ENCODE measurements around the gene TMEFF1. TPM values are rescaled to one million over a fixed set of nuclear protein-coding genes. Genes with fewer than 3 reads are reported as not detected.

Gene TMEFF1
- total RNA-seq, 1 donor from 2014 or later = 53.0 TPM

DNA sequence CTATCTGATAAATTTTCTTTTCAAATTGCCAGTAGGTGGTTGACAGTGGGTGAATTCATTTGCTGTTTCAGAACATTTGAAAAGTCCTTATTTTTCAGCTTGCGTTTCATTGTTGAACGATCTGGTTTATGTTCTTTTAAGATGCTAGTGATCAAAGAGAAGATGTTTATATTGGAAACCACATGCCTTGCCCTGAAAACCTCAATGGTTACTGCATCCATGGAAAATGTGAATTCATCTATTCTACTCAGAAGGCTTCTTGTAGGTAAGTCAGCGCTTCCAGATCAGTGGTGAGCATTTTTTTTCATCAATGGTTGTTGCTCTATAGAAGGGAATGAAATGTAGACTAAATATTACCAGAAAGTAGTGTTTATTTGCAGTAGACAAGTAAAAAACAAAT is 88.3 kb downstream of the TMEFF1 start:
- DNase-seq (ENCODE audit: low spot score in 2 of 2) (no peak), FAIRE-seq (no peak)

DNA sequence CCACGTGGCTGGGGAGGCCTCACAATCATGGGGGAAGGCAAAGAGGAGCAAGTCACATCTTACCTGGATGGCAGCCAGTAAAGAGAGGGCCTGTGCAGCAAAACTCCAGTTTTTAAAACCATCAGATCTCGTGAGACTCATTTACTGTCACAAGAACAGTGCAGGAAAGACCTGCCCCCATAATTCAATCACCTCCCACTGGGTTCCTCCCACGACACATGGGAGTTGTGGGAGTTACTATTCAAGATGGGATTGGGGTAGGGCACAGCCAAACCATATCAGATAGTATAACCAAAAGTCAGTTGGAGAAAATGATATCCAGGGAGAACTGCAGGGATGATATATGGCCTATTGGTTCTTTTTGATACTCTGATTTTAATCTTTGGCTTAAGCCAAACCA is 94.9 kb downstream of the TMEFF1 start:
- FAIRE-seq (no peak), DNase-seq (ENCODE audit: low spot score in 2 of 2) (no peak)

DNA sequence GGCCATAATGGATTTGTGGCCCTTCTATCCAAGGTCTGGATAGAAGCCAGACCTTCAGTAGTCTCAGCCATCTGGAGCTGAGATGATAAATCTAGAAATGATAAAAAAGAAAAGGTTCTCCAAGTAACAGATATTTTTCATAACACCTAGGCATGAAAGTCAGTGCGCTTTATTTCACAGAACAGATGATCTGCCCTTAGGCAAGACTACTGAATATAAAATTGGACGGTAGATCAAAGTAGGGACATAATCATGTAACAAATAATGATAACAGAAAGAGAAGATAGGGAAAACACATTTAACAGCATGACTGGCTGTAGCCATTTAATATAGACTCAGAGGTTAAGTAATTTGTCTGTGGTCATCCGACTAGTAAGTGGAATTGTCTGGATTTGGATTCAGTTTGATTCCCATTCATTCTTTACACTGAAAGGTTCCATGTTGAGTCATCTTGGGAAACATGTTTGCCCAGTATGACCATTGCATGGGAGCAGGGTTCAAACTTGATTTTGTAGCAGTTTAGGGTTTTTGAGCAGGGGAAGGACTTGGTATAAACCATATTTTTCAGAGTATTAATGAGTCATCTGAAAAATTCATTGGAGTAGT is 100.8 kb downstream of the TMEFF1 start:
- DNase-seq (ENCODE audit: low spot score in 2 of 2) (no peak), FAIRE-seq (no peak)

DNA sequence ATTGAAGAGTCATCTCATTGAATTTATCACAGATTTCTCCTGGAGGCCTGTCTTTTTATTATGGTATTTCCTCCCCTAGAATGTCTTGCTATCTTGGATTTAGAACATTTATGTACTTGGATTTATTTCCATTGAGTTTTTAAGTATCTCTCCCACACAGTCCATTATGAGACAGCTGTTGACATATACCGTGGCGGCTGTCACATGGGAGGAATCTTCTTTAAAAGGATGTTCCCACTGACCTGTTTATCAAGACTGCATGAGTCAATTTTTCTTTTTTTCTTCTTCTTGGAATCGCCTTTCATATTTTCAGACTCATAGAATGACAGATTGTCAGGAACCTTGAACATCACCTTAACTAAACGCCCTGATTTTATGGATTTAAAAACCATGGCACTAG is 102.1 kb downstream of the TMEFF1 start:
- DNase-seq (ENCODE audit: low spot score in 2 of 2) (no peak), FAIRE-seq (no peak)

DNA sequence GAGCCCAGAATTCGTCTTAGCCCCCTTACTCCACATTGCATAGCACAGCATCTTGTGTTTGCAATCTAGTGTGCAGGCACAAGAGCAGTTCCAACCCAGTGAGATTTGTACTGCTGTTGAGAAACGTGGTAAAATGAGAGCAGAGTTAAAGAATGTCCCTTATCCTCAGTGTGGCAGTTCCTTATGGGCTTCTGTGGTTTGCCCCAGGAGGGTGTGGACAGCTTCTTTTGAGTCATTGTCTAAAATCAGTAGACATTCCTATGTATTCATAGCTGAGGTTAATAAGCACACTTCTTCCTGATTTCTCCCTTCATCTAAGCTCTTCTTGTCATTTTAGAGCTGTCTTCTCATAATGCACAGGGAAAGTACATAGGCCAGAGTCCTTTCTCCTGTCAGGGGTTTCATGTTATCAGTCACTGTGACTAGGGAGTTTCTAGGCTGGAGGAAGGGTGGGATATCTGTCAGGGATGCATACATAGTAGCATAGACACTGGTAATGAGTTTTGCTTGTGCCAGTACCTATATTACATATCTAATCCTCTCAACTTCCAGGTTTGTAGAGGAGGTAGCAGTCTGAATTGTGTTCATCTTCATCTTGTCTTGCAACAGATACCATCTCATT is 102.9 kb downstream of the TMEFF1 start:
- DNase-seq (ENCODE audit: low spot score in 2 of 2) (no peak), FAIRE-seq (no peak)

DNA sequence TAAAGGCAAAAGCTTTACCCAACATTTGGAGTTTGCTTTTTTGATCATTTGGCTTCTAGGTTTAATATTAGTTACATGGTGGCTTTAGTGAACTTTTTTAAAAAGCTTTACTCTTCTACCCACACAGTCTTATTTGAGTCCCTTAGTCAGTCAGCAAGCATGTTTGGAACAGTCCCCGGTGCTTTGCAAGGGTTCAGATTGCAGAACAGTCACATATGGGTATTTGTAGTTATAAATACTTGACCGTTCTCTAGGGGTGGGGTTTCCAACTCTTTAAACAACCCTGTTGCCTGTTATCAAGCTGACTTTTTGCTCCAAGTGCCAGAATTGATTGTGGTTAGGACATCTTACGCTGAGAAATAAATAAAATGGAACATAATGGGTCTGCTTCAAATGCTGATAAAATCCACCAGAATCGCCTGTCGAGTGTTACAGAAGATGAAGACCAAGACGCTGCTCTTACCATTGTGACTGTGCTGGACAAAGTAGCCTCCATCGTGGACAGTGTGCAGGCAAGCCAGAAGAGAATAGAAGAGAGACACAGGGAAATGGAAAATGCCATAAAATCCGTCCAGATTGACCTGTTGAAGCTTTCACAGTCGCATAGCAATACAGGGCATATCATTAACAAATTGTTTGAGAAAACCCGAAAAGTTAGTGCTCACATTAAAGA is 105.0 kb downstream of the TMEFF1 start, which contains the start of gene CAVIN4:
TSS of gene CAVIN4 (plus strand) at position 304 of the 673 bp plus-strand sequence. CDS start at position 369, 65 bp downstream.
- FAIRE-seq = no peak
- DNase-seq (ENCODE audit: low spot score in 2 of 2) = no peak

DNA sequence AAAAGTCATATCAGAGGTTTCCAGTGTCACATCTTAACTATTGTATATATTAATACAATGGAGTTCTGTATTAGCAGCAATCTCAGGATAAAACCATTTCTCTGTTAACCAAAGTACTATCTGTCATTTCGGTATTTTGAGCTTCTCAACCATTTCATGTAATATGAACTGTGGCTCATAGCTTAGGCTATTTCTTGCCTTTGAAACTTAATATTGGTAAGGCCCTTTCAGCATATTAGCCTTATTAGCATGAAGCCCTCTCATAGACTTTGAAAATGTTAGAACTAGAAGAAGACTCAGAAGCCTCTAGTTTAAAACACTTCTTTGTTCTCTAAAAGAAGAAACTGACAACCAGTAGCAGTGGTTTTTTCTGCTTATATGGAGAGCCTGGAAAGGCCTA is 105.7 kb downstream of the TMEFF1 start:
- FAIRE-seq (no peak), DNase-seq (ENCODE audit: low spot score in 2 of 2) (no peak)

DNA sequence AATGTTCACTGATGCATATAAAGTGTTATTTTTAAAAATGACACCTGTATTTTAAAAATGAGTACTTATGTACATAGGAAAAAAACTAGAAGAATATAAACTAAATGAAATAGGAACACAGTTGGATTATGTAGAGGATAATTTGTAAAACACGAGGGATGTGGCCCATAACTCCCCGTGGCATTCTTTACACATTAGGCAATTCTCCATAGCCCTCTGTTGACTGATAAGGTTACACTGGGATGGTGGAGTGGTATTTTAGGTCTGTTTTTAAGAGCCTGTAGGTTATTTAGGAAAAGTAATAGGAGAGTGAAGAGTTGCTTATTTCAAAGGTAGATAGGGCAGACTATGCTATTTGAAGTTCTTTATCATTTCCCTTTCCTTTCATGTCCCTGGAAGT is 106.7 kb downstream of the TMEFF1 start:
- DNase-seq (ENCODE audit: low spot score in 2 of 2) = no peak

DNA sequence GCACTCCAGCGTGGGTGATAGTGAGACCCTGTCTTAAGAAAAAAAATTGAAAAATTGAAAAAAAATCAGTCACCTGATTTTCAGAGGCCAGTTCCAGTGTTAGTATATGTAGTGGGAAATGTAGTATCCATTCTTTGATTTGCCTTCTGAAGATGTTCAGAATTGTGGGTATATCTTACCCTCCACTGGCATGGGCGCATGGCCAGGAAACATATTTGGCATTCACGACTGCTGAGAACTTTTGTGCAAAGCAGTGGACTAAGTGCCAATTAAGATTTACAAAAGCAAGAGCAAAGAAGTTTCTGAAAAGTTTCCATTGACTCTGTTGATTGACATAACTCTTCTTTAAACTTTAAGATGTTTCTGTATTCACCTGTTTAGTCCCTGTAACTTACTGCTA is 107.3 kb downstream of the TMEFF1 start:
- no peak for FAIRE-seq
- no peak for DNase-seq (ENCODE audit: low spot score in 2 of 2)

More for the DNA sequence above, 106.7 kb downstream of the TMEFF1 start:
- FAIRE-seq = no peak

DNA sequence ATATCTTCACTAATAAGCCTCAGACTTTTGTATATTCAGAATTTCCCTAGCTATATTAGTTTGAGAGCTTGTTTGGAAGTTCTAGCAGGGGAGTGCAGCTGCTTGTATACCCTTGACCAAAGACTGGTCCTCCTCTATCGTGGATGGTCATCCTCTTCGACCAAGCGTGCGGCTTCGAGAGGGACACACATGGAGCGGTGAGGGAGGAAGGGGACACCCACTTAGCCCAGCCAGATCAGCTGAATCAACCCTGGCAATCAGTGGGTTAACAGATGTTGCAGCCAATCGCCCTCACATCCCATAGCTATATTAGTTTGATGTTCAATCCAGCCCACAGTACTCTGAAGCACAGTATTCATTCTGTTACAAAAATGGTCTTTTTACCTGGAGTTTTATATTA is 108.1 kb downstream of the TMEFF1 start:
- FAIRE-seq = no peak
- DNase-seq (ENCODE audit: low spot score in 2 of 2) = no peak

DNA sequence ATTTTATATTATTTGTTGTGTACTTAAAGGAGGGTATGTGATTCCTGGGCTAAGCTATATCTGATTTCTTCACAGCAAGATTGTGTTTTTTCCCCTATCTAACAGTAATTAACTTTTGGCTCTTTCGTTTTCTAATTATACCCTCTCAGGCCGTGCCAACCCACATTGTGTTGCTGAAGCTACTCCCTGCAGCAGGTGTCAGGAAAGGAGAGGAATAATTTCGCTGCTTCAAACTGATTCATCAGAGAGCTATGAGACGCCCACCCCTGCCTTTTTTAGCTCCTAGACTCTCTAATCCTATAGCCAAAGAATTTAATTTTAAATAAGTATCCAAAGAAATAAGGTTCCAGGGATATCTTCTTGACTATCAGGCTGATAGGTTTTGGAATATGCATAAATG is 108.7 kb downstream of the TMEFF1 start:
- DNase-seq (ENCODE audit: low spot score in 2 of 2) (no peak), FAIRE-seq (no peak)

DNA sequence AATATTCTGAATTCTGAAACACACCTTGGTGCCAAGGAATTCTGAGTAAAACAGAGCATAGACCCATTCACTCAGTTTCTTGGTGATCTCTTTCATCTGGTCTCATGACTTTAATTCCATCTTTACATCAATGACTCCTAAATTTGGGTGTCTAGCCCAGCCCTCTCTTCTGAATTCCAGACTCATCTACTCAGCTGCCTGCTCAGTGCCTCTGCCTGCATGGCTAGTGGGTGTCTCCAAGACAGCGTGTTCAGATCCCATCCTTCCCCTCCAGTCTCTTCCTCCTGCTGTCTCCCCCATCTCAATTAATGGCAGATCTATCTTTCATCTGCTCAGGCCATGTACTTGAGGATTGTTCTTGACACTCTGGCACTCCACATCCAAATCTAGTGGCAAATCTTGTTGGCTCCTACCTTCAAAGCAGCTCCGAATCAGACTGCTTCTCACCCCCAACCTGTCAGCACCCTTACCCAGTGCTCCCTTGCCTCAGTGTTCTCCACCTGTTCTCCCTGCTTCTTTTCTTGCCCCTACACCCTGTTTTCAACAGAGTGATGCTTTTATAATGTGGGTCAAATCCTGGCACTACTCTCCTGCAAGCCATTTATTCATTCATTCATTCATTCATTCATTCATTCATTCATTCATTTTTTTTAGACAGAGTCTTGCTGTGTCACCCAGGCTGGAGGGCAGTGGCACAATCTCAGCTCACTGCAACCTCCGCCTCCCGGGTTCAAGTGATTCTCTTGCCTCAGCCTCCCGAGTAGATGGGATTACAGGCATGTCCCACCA is 110.3 kb downstream of the TMEFF1 start:
- DNase-seq (ENCODE audit: low spot score in 2 of 2) = no peak
- no peak for FAIRE-seq

DNA sequence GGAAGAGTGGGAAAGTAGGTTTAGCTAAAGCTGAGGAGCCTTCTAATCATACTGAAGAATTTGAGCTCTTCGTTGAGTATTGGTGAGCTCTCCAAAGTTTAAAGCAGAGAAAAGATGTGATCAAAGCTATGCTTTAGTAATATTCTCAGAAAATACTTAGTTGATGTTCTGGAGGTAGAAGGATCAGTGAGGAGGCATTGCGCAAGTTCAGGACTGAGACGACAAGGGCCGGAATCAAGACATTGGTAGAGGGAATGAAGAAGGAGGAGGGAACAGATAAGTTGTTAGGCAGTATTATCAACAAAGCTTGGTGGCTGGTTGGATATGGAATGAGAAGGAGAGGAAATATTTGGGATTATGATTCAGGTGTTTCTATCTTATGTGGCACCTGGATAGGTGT is 112.0 kb downstream of the TMEFF1 start:
- FAIRE-seq (no peak), DNase-seq (ENCODE audit: low spot score in 2 of 2) (no peak)

DNA sequence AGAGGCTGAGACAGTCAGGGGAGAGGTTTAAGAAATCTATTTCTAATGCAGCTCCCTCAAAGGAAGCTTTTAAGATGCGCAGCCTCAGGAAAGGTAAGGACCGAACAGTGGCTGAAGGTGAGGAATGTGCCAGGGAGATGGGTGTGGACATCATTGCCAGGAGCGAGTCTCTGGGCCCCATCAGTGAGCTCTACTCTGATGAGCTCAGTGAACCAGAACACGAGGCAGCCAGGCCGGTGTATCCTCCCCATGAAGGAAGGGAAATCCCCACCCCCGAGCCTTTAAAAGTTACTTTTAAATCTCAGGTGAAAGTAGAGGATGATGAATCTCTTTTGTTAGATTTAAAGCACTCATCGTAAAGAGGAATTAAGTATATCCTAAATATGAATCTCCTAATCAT is 113.1 kb downstream of the TMEFF1 start:
- DNase-seq (ENCODE audit: low spot score in 2 of 2) (no peak), FAIRE-seq (no peak)

DNA sequence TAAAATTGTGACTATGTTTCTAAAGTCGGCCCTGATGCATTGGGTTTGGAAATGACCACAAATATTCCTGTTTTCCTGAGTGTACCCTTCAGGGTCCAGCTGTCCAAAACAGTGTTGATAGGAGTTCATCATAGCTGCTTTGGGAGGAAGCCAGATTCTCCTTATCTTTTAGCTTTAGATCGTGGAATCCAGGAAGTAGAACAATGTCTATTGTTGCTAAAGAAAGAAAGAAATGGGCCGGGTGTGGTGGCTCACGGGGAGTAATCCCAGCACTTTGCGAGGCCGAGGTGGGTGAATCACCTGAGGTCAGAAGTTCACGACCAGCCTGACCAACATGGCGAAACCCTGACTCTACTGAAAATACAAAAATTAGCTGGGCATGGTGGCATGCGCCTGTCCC is 114.4 kb downstream of the TMEFF1 start:
- no peak for FAIRE-seq

DNA sequence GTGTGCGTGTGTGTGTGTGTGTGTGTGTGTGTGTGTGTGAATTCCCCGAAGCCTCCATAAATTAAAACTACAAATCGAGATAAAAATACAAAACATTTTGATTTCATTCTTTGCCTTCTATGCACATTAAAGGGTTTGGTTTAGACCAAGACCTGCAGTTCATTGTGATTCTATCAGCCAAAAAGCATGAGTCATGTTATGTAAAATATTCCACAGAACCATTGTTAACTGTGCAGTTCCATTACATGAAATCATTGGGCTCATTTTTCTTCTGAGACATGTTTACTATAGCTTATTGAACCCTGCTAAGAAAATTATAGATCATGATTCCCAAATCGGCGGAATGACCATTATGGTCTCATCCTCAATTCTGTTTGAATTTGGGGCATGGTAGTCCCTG is 116.6 kb downstream of the TMEFF1 start:
- FAIRE-seq = no peak
- DNase-seq (ENCODE audit: low spot score in 2 of 2) = no peak

More for the DNA sequence above, 114.4 kb downstream of the TMEFF1 start:
- no peak for DNase-seq (ENCODE audit: low spot score in 2 of 2)

DNA sequence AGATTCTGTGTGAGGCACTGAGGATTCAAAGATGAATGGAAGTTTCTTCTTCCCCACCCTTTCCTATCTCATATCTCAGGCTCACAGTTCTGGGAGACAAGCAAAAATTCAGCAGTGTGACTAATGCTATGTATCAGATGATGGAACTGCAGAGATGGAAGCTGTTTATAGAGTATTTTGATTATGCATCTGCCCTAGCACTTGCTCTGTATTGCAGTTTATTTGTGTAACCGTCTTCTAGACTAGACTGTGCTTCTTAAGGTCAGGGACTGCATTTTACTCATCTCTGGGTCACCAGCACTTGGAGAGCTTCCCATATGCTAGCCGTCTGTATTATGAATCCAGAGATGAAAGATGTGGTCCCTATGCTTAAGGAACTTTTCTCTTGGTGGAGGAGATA is 117.5 kb downstream of the TMEFF1 start:
- FAIRE-seq = no peak
- DNase-seq (ENCODE audit: low spot score in 2 of 2) = no peak

DNA sequence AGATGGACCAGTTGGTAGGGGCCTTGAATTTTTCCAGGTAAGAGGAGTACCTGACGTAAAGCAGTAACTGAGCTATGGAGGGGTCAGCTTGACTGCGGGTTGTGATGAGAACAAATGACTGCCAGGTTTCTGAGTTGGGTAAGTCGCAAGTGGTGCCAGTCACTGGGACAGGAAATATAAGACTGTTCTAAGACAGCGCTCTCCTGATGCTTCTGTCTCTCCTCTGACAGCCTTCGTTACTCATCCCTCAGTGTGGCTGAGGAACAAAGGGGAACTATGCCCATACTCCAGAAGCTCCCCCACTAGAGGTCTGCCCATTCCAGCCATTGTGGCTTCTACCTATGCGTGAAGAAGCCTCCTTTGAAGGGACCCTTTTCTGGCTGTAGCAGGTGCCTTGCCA is 118.2 kb downstream of the TMEFF1 start:
- FAIRE-seq = no peak
- no peak for DNase-seq (ENCODE audit: low spot score in 2 of 2)

DNA sequence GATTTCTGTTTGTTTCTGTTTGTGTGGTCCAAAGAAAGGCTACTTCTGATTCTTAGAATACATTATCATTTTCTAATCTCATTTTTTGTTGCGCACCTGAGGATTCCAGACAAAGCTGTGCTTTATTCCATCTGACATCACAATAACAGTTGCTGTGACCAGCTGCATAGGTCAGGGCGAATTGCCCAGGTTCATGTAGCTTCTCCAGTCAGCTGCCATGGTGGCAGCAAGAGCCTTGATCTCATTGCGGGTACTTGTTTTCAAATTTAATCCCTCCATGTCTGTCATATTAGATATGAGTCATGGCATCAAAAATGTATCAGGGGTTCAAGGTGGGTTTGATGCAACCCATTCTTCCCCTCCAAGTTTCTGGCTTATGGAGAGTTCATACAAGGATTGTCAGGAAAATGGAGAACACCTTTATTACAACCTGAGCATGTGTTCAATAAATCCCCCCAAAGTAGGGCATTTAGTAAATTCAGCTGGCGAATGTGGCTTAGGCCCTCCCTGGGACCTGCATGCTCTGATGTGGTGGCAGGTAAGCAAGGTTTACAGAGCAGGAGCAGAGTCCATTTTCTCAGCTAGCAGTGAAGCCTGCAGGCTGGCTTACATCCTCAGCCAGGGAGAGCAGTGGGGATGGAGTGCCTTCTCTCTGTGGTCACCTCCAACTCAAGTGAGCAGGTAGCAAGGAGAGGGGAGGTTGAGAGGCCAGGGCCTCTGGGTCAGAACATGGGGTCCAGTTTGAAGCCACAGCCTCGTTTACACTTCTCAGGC is 118.9 kb downstream of the TMEFF1 start:
- DNase-seq (ENCODE audit: low spot score in 2 of 2) (no peak), FAIRE-seq (no peak)

All from frontal cortex (tissue), 4 donors.